SK-N-SH (cell line): ENCODE data around the gene KMT5B. TPM values are rescaled to one million over a fixed set of nuclear protein-coding genes. Genes with fewer than 3 reads are reported as not detected.

ENCODE experiments used
- CTCF ChIA-PET: fragments of 300-600, 350-600 bp; formaldehyde crosslinking; extraction: SDS; loops from one replicate; lab custom pipeline; 2021; lab: Yijun Ruan, JAX
- POLR2A ChIA-PET: fragments of 350-600 bp; sonication (Branson Sonifier 250); formaldehyde crosslinking; extraction: SDS; loops from one replicate; lab custom pipeline; 2020; ENCODE audit warnings: antibody characterized with exemption, inconsistent platforms; lab: Yijun Ruan, JAX
- DNase-seq: peaks from one replicate; pipeline ENCODE4 v3.0.0; 2012
- H2AFZ ChIP-seq: fragments of 200-600 bp; sonication (generic); 2 replicates; pipeline ENCODE4 v1.8.1; 2016; ENCODE audit warnings: antibody characterized with exemption, mild to moderate bottlenecking, low read depth
- H3F3A ChIP-seq: fragments of 200-600 bp; sonication (generic); replicated peaks from 2 replicates; pipeline ENCODE3; 2016; ENCODE audit warnings: antibody characterized with exemption, mild to moderate bottlenecking; ENCODE audit not compliant: insufficient read depth
- H3K27ac ChIP-seq, 2 experiments: fragments of 200-500 bp in 1 of 2; fragments of 200-600 bp in 1 of 2; sonication (Bioruptor generic) in 1 of 2; sonication (generic), shearing (Covaris generic) in 1 of 2; 2 replicates each; pipeline versions ENCODE4 v1.5.1 to v1.6.1; 2014 to 2016; ENCODE audit warnings: low read depth in 2 of 2, inconsistent platforms in 1 of 2, low read length in 1 of 2, mild to moderate bottlenecking in 1 of 2, mixed read lengths in 1 of 2
- H3K27me3 ChIP-seq: fragments of 200-600 bp; sonication (generic), shearing (Covaris generic); 2 replicates; pipeline ENCODE4 v1.6.1; 2016; ENCODE audit warnings: mixed run types; ENCODE audit not compliant: insufficient read depth
- H3K36me3 ChIP-seq, 2 experiments: fragments of 200-500 bp in 1 of 2; fragments of 200-600 bp in 1 of 2; sonication (Bioruptor generic) in 1 of 2; sonication (generic) in 1 of 2; replicated peaks in 1 of 2; 2 replicates each; pipeline versions ENCODE3 to v1.5.1; 2014 to 2016; ENCODE audit warnings: low read length in 1 of 2, mild to moderate bottlenecking in 1 of 2; ENCODE audit not compliant: insufficient read depth in 2 of 2, control insufficient read depth in 1 of 2
- H3K4me1 ChIP-seq, 2 experiments: fragments of 200-500 bp in 1 of 2; fragments of 200-600 bp in 1 of 2; sonication (Bioruptor generic) in 1 of 2; sonication (generic), shearing (Covaris generic) in 1 of 2; 2 replicates each; pipeline versions ENCODE4 v1.5.1 to v1.6.1; 2014 to 2016; ENCODE audit warnings: low read depth in 1 of 2, low read length in 1 of 2, mixed run types in 1 of 2; ENCODE audit not compliant: insufficient read depth in 2 of 2, control insufficient read depth in 1 of 2
- H3K4me2 ChIP-seq: fragments of 200-600 bp; sonication (generic), shearing (Covaris generic); 2 replicates; pipeline ENCODE4 v1.6.1; 2017; ENCODE audit warnings: mixed run types
- H3K4me3 ChIP-seq, 2 experiments: fragments of 200-500 bp in 1 of 2; fragments of 200-600 bp in 1 of 2; sonication (Bioruptor generic) in 1 of 2; sonication (generic), shearing (Covaris generic) in 1 of 2; 2 replicates each; pipeline versions ENCODE4 v1.5.1 to v1.8.1; 2014 to 2016; ENCODE audit warnings: low read depth in 2 of 2, inconsistent platforms in 1 of 2, low read length in 1 of 2, mild to moderate bottlenecking in 1 of 2, mixed read lengths in 1 of 2, moderate library complexity in 1 of 2
- H3K79me2 ChIP-seq: fragments of 200-600 bp; sonication (generic); 2 replicates; pipeline ENCODE4 v1.8.1; 2017; ENCODE audit warnings: mild to moderate bottlenecking; ENCODE audit not compliant: insufficient read depth
- H3K9ac ChIP-seq: fragments of 200-600 bp; sonication (generic); 2 replicates; pipeline ENCODE4 v1.6.1; 2017; ENCODE audit warnings: mixed run types
- H3K9me2 ChIP-seq: fragments of 200-600 bp; sonication (generic); 2 replicates; pipeline ENCODE4 v1.6.1; 2017; ENCODE audit warnings: mixed run types
- H3K9me3 ChIP-seq: fragments of 200-600 bp; sonication (generic); 2 replicates; pipeline ENCODE4 v1.6.1; 2017; ENCODE audit warnings: mixed run types, mild to moderate bottlenecking, moderate library complexity
- H4K20me1 ChIP-seq: fragments of 200-600 bp; sonication (generic); 2 replicates; pipeline ENCODE4 v1.6.1; 2017; ENCODE audit warnings: mild to moderate bottlenecking, mixed run types; ENCODE audit not compliant: insufficient read depth
- CTCF ChIP-seq: fragments of 200-600 bp; sonication (generic); IDR thresholded peaks from 2 replicates; pipeline ENCODE4 v1.6.1; 2017; ENCODE audit warnings: antibody characterized with exemption, mild to moderate bottlenecking, moderate library complexity
- FOSL2 ChIP-seq: IDR thresholded peaks from 2 replicates; pipeline ENCODE4 v1.4.0; 2012; ENCODE audit warnings: low read depth, mild to moderate bottlenecking, moderate library complexity, borderline replicate concordance
- FOXM1 ChIP-seq: IDR thresholded peaks from 2 replicates; pipeline ENCODE4 v1.4.0; 2012; ENCODE audit warnings: low read depth, mild to moderate bottlenecking
- IRF3 ChIP-seq: fragments of 150-350 bp; IDR thresholded peaks from 2 replicates; pipeline ENCODE4 v1.6.1; 2016; ENCODE audit warnings: mild to moderate bottlenecking, low read depth, low read length
- JUND ChIP-seq: IDR thresholded peaks from 2 replicates; pipeline ENCODE4 v1.4.0; 2012
- MAX ChIP-seq: IDR thresholded peaks from 2 replicates; pipeline ENCODE4 v1.4.0; 2012; ENCODE audit warnings: low read depth
- MEF2A ChIP-seq: IDR thresholded peaks from 2 replicates; pipeline ENCODE4 v1.4.0; 2012; ENCODE audit warnings: low read depth, borderline replicate concordance
- NFIC ChIP-seq: IDR thresholded peaks from 2 replicates; pipeline ENCODE4 v1.4.0; 2012; ENCODE audit warnings: borderline replicate concordance
- POLR2AphosphoS5 ChIP-seq: IDR thresholded peaks from 2 replicates; pipeline ENCODE4 v1.6.1; 2012; ENCODE audit warnings: low read depth, low read length
- RAD21 ChIP-seq: IDR thresholded peaks from 2 replicates; pipeline ENCODE4 v1.6.1; 2012; ENCODE audit warnings: mild to moderate bottlenecking, low read length
- RCOR1 ChIP-seq: fragments of 150-350 bp; IDR thresholded peaks from 2 replicates; pipeline ENCODE4 v1.6.1; 2017; ENCODE audit warnings: antibody characterized with exemption, low read length
- RFX5 ChIP-seq: IDR thresholded peaks from 2 replicates; pipeline ENCODE4 v1.6.1; 2012; ENCODE audit warnings: mild to moderate bottlenecking, improper control_type of control experiment, low read length
- SIN3A ChIP-seq: IDR thresholded peaks from 2 replicates; pipeline ENCODE4 v1.6.1; 2012; ENCODE audit warnings: low read depth, mild to moderate bottlenecking, low read length, moderate library complexity, borderline replicate concordance
- TCF12 ChIP-seq: IDR thresholded peaks from 2 replicates; pipeline ENCODE4 v1.4.0; 2012
- TEAD4 ChIP-seq: IDR thresholded peaks from 2 replicates; pipeline ENCODE4 v1.4.0; 2012; ENCODE audit warnings: mild to moderate bottlenecking, borderline replicate concordance; ENCODE audit not compliant: insufficient read depth
- USF2 ChIP-seq: fragments of 150-350 bp; IDR thresholded peaks from 2 replicates; pipeline ENCODE4 v1.6.1; 2017; ENCODE audit warnings: antibody characterized with exemption, low read length, low read depth, borderline replicate concordance
- YY1 ChIP-seq: IDR thresholded peaks from 2 replicates; pipeline ENCODE4 v1.4.0; 2012; ENCODE audit warnings: low read depth, mild to moderate bottlenecking
- WGBS: methylation state at CpG from one replicate; pipeline ENCODE4 v1.1.6; 2017; ENCODE audit warnings: low lambda C conversion rate; 5-methylcytosine and 5-hydroxymethylcytosine counted together
- polyA plus RNA-seq, 3 experiments: library from polyadenylated mRNA; depleted of rRNA; stranded (reverse); fragments of >200 nt; gene quantifications; 2 replicates each; pipeline ENCODE4 v1.2.3, GENCODE V29; 2012
- TF ChIP-seq, protein P1 (sequence below): IDR thresholded peaks from 2 replicates; pipeline ENCODE4 v1.4.0; 2012; ENCODE audit warnings: low read depth, borderline replicate concordance

Gene KMT5B
- polyA plus RNA-seq, 1 of the 3 experiments (the other 2 are of a cell fraction), result 10.4 TPM

DNA sequence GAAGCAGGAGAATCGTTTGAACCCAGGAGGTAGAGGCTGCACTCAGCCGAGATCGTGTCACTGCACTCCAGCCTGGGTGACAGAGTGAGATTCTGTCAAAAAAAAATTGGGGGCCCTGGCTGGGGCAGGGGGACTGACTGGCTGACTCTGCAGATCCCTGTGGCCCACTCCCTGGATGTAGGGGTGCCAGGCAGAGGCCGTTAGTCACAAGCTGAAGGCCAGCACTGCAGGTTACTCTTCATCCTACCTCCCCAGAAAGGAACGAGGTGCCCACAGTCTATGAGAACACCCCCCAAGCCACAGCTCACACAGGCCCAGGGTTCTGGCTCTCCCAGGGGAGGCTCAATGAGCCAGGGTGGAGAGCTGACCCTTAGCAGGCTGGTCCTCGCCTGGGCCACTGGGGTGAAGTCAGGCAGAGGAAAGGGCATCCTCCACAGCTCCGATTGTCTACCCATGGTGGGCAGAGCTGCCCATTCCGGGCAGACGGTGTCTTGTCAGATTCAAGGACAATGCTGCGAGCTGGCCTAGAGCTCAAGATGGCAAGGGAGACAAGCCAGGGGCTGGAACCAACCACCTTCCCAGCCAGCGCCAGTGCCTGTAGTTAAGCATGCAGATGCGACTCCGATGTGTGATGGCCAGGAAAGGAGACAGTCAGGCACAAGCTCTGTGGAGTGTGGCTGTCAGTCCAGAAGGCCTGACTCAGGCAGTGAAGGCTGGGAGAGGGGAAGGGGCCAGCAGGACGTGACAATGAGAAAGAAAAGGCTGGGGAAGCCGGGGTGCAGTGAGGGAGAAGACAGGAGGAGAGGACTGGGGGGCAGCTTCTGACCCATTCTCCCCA lies 46.2 kb upstream of the KMT5B start:
- Histone ChIP-seq H3F3A (no peaks in the 10 kb centered on the region), H3K79me2 (no peaks in the 10 kb centered on the region), H2AFZ (no peak overlapping the region), H3K4me3 (no peak overlapping the region), H3K9ac (no peak overlapping the region), H3K27me3 (no peaks in the 10 kb centered on the region), H3K9me2 (no peaks in the 10 kb centered on the region), H3K9me3 (no peaks in the 10 kb centered on the region), H3K36me3 (peaks cover 0 to 34% of the 10 kb centered on the region in 2 experiments), H3K27ac (no peak overlapping the region), H4K20me1 (no peaks in the 10 kb centered on the region), H3K4me1 (peaks cover 0 to 4% of the 10 kb centered on the region in 2 experiments; a peak in 2 of 4 replicates), H3K4me2 (no peak overlapping the region)
- WGBS, result 90% methylated on average over 9 of the region's 15 CpGs
- TF ChIP-seq FOSL2, result no peak
- TF ChIP-seq TCF12, result no peak
- no peak for TF ChIP-seq MAX
- no peak for TF ChIP-seq RFX5
- no peak for TF ChIP-seq NFIC
- no peak for TF ChIP-seq JUND
- TF ChIP-seq CTCF, result no peak
- TF ChIP-seq, protein P1, sequence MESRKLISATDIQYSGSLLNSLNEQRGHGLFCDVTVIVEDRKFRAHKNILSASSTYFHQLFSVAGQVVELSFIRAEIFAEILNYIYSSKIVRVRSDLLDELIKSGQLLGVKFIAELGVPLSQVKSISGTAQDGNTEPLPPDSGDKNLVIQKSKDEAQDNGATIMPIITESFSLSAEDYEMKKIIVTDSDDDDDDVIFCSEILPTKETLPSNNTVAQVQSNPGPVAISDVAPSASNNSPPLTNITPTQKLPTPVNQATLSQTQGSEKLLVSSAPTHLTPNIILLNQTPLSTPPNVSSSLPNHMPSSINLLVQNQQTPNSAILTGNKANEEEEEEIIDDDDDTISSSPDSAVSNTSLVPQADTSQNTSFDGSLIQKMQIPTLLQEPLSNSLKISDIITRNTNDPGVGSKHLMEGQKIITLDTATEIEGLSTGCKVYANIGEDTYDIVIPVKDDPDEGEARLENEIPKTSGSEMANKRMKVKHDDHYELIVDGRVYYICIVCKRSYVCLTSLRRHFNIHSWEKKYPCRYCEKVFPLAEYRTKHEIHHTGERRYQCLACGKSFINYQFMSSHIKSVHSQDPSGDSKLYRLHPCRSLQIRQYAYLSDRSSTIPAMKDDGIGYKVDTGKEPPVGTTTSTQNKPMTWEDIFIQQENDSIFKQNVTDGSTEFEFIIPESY, result no peak
- no peak for TF ChIP-seq POLR2AphosphoS5
- TF ChIP-seq RAD21, result no peak
- TF ChIP-seq RCOR1, result no peak
- no peak for TF ChIP-seq TEAD4
- TF ChIP-seq YY1, result no peak
- TF ChIP-seq MEF2A, result no peak
- TF ChIP-seq SIN3A, result no peak
- no peak for TF ChIP-seq IRF3
- no peak for TF ChIP-seq FOXM1
- no peak for TF ChIP-seq USF2
- CTCF ChIA-PET, result interaction anchor here (0.7 to 11.3 kb wide), 9 partner anchors 9 to 190 kb away, joined by 3 to 170 read pairs (median 14); partner anchors contain the start of gene C11orf24
- POLR2A ChIA-PET, result interaction anchor here (2.8 kb wide), 1 partner anchor 12 kb away, joined by 13 read pairs; the partner anchor contains the start of gene C11orf24
- DNase-seq, result no peak
